Fibroblast of skin of abdomen (primary cell): ENCODE data around the gene KRTAP2-1. TPM values are rescaled to one million over a fixed set of nuclear protein-coding genes. Genes with fewer than 3 reads are reported as not detected.
"Not testable (repeated sequence)": the region's sequence is repeated elsewhere in the genome, so short reads cannot be mapped to it uniquely, and the experiment has no call there.

Experiments
- DNase-seq: peaks from one replicate; pipeline ENCODE4 v3.0.0-alpha.2; 2013
- polyA plus RNA-seq, 2 experiments: library from polyadenylated mRNA; unstranded; fragments of 120-200 nt; gene quantifications; one replicate each; pipeline ENCODE4 v1.2.1, GENCODE V29; 2013; ENCODE audit not compliant: insufficient read length in 2 of 2

The KRTAP2-1 gene, protein sequence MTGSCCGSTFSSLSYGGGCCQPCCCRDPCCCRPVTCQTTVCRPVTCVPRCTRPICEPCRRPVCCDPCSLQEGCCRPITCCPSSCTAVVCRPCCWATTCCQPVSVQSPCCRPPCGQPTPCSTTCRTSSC
- polyA plus RNA-seq (2013, experiment 1 of 2; ENCODE audit: insufficient read length): not detected
- polyA plus RNA-seq (2013, experiment 2 of 2; ENCODE audit: insufficient read length): not detected

DNA sequence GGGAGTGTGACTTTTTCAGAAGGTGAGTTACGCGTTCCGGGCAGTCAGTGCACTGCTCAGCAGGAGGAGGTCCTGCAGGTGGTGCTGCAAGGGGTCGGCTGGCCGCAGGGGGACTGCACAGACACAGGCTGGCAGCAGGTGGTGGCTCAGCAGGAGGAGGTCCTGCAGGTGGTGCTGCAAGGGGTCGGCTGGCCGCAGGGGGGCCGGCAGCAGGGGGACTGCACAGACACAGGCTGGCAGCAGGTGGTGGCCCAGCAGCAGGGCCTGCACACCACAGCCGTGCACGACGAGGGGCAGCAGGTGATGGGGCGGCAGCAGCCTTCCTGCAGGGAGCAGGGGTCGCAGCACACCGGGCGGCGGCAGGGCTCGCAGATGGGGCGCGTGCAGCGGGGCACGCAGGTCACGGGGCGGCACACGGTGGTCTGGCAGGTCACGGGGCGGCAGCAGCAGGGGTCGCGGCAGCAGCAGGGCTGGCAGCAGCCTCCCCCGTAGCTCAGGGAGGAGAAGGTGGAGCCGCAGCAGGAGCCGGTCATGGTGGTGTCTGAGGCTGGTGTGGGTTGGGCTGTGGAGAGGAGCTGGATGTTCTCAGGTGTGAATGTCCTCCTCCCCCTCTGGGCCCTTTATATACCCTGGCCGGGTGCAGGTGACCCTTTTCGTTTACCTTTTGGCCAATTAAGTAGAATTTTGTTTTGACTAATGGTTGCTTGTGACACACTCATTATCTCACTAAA lies at the start of gene KRTAP2-1:
Gene KRTAP2-1, minus strand, starts transcription at position 582 of the 731 bp plus-strand sequence. Its CDS starts 49 bp downstream, at position 533.
- DNase-seq: not testable (repeated sequence)

DNA sequence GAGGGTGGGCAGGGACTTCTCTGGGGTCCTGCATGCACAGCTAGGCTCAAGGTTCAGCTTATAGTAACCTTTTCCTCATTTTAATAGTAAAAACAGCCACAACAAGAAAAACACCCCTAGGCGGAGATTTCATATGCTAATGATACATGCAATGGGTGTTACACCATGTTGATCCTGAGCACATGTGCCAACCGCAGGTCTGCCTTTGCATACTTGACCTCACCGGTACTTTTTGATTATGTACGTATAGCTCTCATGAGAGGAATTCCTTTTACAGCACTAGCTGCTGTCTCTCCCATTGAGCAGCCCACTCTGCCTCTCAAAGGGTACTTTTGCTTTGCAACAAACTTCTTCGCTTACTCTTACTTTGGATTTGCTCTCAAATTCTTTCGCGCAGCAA lies 48.9 kb upstream of the KRTAP2-1 start:
- DNase-seq: no peak

DNA sequence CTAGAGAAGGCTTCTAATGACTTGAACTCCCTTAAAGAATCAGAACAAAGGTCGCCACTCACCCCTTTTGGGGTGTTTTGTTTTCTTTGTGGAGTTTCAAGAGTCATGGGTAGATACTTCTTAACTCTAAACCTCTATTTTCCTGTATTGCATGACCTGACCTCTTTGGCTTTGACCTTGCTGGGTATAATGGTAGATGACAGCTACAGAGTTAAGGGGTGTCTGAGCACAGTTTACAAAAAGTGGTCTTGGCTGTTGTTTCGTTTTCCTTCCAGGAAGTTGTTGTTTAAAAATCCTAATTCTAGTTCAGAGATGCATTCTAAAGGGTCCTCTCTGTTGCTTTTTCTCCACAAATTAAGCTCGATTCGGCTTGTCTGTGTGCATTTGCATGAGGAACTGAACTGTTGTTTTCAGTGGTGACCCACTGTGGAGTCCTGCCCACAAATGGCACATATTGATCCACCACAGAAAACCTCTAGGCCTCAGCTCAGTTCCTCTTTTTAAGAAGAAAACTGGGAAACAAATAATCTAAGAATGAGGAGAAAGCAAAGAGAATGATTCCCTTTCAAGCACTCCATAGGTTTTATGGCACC lies 41.7 kb upstream of the KRTAP2-1 start:
- DNase-seq: not testable (repeated sequence)

DNA sequence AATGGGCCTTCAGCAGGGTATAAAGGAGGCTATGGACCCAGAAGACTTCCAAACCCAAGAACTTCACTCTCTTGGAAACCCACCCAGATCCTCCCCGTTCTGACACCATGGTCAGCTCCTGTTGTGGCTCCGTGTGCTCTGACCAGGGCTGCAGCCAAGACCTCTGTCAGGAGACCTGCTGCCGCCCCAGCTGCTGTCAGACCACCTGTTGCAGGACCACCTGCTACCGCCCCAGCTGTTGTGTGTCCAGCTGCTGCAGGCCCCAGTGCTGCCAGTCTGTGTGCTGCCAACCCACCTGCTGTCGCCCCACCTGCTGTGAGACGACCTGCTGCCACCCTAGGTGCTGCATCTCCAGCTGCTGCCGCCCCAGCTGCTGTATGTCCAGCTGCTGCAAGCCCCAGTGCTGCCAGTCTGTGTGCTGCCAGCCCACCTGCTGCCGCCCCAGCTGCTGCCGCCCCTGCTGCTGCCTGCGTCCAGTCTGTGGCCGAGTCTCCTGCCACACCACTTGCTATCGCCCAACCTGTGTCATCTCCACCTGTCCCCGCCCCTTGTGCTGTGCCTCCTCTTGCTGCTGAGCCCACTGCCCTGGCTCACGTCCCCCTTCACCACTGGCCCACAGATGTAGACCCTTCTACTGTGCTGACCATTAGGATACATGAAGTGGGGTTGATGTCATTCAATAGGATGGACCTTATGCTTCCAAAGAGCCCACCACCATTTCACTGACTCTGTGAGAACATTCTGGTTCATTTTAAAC lies 37.2 kb upstream of the KRTAP2-1 start, which contains the start of gene KRTAP4-7:
Gene KRTAP4-7, plus strand, starts transcription at position 51 of the 757 bp plus-strand sequence. Its CDS starts 57 bp downstream, at position 108.
- not testable (repeated sequence) for DNase-seq

DNA sequence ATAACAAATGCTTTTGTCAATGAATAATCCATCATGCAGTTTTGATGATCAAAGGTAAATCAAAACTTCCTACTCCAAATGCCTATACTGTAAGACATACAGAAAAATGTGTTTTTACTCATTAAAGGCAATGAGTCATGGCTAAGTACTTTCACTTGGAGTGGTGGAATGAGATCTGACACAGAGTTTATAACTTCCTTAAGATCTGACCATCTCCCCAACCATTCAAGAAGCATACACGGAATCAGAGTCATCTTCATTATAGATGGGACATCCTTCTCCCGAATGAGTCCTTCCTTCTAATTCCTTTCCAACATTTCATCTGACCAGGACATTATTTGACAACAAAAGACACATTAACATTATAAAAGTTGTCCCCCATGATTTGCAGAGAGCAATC lies 36.3 kb upstream of the KRTAP2-1 start:
- peak; percentile 80 for DNase-seq

DNA sequence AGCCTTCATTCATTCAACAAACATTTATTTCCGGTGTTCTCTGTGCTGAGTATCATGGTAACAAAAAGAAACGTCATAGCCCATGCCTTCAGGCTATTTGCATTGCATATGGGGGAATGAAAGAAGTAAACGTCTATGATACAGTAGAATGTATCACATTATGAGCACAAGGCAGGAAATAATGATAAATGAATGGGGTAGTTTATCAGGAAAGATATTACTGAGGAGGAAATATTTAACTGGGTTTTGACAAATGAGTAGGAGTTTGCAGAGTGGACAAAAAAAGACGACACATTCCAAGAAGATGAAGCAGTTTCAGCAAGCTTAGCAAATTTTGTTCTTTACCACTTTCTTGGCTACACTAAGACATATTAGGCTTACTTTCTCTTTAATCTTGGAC lies 35.5 kb upstream of the KRTAP2-1 start:
- peak; percentile 49 for DNase-seq

DNA sequence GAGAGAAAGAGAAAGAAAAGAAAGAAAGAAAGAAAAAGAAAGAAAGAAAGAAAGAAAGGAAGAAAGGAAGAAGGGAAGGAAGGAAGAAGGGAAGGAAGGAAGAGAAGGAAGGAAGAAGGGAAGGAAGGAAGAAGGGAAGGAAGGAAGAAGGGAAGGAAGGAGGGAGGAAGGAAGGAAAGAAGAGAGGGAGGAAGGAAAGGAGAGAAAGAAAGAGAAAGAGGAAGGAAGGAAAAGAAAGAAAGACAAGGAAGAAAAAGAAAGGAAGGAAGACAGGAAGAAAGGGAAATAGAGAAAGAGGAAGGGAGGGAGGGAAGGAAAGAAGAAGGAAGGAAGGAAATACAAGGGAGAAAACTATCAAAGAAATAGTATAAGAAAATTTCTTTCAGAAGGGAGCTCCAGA lies 29.7 kb upstream of the KRTAP2-1 start:
- DNase-seq: no peak

DNA sequence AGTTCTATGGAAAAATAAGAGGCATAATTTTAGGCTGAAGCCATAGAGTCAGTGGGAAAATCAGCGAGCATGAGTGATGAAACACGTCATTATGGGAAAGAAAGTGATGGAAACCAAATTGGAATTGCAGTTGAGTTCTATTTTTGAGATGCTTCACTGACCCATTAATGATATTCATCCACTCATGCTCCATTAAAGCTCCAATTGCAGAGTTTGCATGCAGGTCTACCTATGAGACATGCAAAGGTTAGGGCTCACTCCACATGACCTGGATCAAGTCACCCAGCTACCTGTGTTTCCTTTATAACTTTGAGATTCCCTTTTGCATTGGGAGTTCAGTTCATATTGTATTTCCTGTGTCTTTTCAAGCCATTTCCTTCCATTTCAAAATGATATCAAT lies 26.6 kb upstream of the KRTAP2-1 start:
- no peak for DNase-seq

DNA sequence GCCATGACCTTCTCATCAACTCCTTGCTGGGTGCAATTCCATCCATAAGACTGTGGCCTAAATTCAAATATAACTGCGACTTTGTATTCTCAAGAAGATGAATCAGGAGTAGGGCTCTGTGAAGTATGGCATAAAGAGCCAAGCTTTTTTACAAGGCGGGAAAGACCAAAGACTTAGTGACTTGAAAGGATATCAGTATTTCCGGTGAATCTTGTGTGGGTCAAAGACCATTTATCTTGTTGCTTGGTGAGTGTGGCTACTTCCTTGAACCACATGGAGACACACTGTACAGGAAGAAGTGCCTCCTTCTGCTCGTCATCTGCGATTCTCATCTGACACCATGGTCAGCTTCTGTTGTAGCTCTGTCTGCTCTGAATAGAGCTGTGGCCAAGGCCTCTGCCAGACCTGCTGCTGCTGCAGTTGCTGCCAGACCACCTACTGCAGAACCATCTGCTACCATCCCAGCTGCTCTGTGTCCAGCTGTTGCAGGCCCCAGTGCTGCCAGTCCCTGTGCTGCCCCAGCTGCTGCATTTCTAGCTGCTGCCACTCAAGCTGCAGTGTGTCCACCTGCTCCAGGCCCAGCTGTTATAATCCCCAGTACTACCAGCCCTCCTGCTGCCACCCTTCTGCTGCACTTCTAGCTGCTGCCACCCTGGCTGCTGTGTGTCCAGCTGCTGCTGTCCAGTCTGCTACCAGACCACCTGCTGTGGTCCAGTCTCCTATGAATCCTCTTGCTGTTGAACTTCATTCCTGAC lies 24.7 kb upstream of the KRTAP2-1 start:
- no peak for DNase-seq

DNA sequence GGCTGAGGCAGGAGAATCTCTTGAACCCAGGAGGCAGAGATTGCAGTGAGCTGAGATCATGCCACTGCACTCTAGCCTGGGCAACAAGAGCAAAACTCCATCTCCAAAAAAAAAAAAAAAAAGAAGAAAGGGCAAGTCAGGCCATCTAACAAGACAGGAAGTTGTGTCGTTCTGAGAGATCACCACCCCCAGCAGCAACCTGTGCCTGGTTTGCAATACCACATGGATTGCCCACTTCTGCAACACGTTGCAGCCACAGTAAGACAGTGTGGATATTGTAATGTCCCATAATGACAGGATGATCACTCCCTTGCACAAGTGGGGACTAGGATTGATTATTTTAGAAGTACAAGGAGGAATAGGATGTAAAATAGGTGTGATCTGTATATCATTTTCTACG lies 21.9 kb upstream of the KRTAP2-1 start:
- DNase-seq: no peak

DNA sequence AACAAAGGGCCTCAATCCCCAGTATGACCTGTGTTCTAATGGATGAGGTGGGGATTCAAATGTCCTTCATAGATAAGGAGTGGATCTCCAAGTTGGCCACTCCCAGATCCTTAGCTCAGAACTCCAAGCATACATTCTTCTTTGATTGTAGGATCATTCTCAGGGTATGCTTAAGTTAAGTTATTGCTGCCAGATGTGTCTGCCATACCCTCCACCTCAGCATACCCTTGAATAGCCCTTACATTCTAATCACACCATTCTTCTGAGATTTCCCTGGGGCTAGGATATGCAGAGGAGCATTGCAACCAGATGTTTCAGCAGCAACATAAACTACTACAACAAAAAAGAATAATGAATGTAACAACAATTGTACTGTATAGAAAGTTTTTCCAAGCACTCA lies 20.2 kb upstream of the KRTAP2-1 start:
- DNase-seq: peak; percentile 82

DNA sequence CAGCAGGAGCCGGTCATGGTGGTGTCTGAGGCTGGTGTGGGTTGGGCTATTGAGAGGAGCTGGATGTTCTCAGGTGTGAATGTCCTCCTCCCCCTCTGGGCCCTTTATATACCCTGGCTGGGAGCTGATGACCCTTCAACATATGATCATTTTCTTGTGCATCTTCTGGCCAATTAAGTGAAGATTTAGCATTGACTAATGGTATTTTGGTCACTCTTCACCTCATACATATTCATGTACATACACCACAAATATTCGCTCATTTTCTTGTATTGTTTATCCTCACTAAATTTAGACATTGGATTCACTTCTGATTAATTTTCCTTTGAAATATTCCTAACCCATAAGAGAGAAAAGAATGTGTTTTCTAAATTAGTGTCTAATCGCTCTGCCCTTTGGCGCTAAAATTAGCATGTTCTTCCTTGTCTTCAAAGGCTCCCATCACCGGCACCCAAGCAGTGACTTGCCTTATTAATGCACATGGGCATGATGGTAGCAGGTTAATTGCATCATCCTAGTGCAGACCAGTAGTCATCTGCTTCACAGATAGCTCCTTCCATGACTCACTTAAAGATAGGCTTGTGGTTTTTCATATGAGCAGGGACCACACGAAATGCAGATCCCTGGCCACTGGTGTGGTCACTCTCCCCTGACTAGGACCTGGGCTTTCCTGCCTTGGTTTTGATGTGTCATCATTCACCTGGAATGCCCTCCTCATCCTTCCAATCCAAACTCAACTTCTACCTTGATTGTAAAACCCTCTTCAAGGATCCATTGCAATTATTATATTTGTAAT lies 18.9 kb upstream of the KRTAP2-1 start, which contains the start of gene KRTAP2-4:
Gene KRTAP2-4, minus strand, starts transcription at position 51 of the 796 bp plus-strand sequence. Its CDS starts 34 bp downstream, at position 17.
- peak; percentile 89 for DNase-seq

DNA sequence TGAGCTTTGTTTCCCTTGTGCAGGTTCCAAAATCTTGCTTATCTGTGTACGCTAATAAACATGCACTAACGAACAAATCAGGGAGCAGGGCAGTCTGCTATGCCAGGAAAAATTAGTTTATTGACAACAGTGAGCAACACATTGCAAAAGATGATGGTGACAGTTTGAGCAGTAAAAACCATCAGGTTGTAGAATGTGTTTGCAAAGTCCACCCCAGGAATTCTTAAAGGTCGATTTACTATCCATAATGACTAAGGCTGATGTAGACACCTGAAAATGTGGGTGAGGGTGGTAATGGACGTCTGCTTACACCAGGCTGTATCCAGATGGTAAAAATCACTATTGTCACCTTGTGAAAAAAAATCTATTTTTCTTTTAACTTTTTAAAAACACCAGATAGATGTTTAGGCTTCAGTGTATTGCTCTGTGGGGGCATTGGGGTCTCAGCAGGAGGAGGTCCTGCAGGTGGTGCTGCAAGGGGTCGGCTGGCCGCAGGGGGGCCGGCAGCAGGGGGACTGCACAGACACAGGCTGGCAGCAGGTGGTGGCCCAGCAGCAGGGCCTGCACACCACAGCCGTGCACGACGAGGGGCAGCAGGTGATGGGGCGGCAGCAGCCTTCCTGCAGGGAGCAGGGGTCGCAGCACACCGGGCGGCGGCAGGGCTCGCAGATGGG lies 18.0 kb upstream of the KRTAP2-1 start:
- DNase-seq: not testable (repeated sequence)

DNA sequence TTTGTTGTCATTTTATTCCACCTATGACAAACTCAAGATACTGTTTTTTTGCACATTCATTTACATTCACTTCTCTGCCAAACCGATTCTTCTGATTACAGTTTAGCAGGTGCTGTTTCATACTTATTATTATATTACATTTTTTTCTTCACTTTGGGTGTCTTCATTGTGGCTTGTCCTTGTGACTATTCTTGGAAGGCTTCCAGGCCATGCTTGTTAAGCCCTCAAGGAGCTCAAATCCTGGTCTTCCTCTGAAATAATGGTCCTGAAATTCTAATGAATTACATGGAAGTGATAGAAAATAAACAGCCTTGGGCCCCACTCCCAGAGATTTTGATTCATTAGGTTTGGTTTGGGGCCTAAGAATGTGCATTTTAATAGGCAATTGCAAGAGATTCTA lies 17.2 kb upstream of the KRTAP2-1 start:
- no peak for DNase-seq

DNA sequence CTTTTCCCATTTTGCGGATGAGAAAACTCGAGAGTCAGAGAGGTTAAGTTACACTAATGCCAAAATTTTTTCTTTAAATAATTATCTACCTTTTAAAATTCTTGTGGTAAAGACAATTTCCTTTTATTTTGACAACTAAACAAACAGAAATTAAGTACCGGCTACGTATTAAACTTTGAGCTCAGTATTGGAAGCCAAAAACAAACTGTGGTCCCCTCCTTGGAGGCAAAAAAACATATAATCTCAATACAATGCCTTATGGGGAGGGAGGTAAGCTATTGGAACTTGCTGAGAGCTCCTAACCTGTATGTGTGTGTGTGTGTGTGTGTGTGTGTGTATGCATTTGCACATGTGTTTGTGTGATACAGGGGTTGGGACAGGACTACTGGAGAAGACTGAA lies 16.3 kb upstream of the KRTAP2-1 start:
- DNase-seq: no peak

DNA sequence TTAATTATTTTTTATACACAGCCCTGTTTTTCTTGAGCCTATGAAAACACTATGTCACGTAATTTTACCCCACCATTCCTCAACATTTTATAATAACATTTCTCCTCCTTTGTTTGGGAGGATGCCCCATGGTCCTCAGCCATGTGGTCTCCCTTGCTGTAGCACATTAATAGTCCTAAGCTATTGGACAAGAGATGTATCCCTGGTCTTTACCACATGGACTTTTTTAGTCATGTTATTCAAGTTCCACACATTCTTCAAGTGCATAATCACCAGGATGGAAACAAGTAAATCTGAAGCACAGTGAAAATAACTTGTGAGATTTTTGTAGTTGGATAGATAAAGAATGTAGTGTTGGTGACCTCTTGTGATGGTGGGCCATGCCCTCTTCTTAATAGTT lies 14.8 kb upstream of the KRTAP2-1 start:
- peak; percentile 98 for DNase-seq

DNA sequence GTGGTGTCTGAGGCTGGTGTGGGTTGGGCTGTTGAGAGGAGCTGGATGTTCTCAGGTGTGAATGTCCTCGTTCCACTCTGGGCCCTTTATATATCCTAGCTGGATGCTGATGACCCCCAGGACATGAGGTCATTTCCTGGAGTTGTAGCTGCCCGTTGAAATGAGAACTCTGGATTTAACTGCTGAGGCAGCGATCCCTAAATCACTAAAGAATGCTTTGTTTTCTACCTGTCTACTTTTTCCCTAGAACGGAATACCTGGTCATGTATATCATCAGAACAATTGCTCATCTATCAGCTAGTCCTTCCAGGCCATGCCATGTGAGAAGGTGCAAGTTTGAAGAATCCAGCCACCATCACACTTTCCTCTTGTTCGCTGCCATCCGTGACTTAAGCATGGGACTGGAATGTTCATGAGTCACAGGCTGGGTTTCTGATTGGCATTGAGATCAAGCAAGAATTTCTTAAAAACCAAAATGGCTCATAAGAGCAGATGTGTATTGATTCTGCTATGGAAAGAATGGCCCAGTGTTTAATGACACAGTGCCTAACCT lies 13.0 kb upstream of the KRTAP2-1 start, which contains the start of gene KRTAP2-3:
Gene KRTAP2-3, minus strand, starts transcription at position 63 of the 553 bp plus-strand sequence. CDS start 64 bp downstream, outside the sequence.
- DNase-seq: peak; percentile 97

DNA sequence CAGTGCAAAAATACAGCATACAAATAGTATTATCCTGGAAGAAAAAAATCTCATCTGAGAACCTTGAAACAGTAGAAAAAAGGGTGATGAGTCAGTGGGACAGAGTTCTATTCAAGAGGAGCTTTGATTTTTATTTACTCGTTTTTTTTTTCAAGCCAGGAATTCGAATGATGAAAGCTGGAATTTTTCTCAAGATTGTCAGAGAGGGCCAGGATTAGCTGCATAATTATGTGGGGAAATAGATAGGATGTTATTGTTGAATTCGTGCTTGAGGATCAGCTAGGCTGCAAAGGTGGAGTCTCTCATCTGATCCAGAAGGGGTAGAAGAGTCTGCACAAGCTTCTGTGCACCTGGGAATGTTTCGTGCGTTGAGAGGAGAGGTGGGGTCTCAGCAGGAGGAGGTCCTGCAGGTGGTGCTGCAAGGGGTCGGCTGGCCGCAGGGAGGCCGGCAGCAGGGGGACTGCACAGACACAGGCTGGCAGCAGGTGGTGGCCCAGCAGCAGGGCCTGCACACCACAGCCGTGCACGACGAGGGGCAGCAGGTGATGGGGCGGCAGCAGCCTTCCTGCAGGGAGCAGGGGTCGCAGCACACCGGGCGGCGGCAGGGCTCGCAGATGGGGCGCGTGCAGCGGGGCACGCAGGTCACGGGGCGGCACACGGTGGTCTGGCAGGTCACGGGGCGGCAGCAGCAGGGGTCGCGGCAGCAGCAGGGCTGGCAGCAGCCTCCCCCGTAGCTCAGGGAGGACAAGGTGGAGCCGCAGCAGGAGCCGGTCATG lies 12.3 kb upstream of the KRTAP2-1 start:
- peak; percentile 94 for DNase-seq

DNA sequence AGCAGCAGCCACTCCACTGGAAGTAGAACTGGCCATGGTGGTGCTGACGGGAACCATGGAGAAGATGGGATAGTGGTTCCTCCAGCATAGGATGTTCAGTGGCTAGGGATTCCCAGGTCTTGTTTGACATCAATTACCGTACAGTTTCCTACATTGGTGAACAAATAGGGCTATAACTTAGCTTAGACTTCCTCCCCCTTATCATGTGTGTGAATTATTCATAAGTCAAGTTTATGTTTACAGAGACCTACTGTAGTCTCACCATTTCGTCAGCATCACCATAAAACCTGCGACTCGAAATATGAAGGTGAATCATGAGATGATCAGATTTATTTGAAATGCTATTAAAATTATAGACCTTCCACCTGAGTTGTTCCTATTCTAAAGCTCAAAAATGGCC lies 11.6 kb upstream of the KRTAP2-1 start:
- DNase-seq: no peak
